NCI-H2227 (cell line): ENCODE measurements around the gene GRIN1.

Experiments
- DNase-seq: peaks from one replicate; lab custom pipeline; 2025; ENCODE audit not compliant: unreplicated experiment; lab: John Stamatoyannopoulos, UW

GRIN1 gene

DNA sequence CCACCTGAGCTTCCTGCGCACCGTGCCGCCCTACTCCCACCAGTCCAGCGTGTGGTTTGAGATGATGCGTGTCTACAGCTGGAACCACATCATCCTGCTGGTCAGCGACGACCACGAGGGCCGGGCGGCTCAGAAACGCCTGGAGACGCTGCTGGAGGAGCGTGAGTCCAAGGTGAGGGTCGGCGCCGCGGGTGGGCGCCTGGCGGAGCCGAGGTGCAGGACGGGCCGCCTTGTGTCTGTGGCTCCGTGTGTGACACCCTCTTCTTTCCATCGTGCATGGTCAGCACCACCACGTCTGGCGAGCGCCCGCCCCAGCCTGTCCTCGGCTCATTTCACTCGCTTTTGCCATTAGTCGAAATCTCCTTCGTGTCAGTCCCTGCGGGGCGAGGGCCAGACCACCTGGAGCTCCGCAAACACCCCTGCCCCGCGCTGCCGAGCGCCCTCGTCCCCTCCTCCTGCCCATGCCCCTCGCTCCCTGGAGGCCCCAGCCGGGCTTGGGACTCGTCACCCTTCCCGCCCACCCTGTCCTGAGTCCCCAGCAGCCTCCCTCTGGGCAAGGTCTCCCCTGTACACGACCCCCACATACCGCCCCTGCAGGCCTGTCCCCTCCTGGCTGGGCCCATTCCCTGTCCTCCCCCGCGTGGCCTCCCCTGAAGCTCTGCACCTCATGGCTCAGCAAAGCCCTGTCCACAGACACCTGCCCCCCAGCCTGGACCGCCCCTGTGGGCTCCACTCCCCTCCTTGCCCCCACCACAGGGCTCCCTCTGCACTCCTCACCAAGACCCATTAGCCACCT lies 7.0 kb downstream of the GRIN1 start:
- no peak for DNase-seq

GRCh38 chr9:137146527-137146918 lies 7.6 kb downstream of the GRIN1 start:
- DNase-seq: no peak

DNA sequence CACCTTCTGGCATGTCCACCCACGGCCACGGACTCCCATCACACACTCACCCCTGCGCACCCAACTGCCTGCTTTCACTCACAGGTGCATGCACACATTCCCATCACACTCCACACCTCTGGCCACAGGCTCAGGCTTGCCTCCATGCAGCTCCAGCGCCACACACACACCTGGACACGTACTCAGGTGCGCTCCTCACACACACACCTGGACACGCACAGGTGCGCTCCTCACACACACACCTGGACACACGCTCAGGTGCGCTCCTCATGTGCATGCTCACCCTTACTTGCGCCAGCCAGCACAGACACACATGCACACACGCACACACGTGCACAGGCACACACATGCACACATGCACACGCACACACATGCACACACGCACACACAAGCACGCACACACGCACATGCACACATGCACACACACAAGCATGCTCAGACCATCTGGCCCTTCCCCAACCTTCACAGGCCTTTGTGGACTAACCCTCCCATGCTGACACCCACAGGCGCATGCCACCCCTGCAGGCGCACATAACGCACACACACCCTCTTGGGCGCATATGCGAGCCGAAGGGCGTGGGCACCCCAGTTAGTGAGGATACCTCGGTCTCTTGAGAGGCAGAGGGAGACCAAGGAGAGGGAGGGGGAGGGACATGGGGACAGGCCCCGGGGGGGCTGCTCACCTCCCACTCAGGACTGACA lies 8.3 kb downstream of the GRIN1 start:
- DNase-seq: no peak

GRCh38 chr9:137147793-137148160 lies 8.8 kb downstream of the GRIN1 start:
- DNase-seq: no peak

DNA sequence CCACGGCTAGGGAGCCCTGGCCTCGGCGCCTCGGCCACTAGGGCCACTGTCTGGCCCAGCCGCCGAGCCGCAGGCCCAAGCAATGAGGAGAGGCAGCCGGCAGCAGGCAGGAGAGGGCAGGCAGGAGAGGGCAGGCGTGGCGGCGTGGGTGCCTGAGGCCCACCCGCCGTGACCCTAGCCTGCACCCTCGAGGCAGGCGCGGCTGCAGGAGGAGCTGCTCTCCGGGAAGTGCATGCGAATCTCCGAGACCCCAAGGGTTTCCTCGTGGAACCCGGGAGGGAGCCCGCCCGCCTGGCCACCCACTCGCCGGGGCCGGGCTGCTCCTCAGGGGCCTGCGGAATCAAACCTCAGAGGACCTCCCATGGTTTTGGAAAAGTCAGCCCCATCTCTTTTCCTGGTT lies 9.3 kb downstream of the GRIN1 start:
- no peak for DNase-seq

DNA sequence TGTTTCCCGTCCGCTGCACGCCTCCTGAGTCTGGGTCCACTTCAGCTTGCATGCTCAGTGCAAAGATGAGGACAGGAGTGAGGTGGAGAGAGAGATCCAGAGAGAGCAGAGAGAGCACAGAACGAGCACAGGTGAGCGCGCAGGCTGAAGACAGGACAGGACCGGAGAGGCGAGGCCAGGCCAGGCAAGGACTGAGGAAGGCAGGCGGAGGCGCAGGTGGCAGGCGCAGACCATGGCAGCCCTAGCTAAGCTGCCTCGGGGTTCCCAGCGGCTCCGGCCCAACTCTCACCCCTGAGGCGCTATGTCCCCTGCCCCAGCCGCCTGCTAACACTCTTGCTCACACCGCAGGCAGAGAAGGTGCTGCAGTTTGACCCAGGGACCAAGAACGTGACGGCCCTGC lies 9.7 kb downstream of the GRIN1 start:
- no peak for DNase-seq

DNA sequence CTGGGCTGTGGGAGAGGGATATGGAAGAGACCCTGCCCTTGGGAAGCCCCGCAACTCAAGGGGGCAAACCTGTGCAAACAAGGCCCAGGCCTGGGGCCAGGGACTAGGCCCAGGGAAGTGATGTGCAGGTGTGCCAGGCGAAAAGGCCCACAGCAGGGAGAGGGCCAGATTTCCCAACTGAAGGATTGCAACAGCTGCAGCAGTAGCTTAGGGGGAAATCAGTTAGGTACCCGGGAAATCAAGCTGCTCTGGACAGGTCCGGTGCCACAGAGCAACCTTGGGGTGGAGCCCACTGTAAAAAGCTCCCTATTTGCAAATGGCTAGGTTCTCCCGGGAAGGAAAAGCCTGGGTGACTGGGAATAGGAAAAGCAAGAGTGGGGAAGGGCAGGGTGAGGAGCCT lies 10.4 kb downstream of the GRIN1 start:
- DNase-seq: no peak

GRCh38 chr9:137149942-137150616 lies 11.1 kb downstream of the GRIN1 start:
- DNase-seq: peak; percentile 30

DNA sequence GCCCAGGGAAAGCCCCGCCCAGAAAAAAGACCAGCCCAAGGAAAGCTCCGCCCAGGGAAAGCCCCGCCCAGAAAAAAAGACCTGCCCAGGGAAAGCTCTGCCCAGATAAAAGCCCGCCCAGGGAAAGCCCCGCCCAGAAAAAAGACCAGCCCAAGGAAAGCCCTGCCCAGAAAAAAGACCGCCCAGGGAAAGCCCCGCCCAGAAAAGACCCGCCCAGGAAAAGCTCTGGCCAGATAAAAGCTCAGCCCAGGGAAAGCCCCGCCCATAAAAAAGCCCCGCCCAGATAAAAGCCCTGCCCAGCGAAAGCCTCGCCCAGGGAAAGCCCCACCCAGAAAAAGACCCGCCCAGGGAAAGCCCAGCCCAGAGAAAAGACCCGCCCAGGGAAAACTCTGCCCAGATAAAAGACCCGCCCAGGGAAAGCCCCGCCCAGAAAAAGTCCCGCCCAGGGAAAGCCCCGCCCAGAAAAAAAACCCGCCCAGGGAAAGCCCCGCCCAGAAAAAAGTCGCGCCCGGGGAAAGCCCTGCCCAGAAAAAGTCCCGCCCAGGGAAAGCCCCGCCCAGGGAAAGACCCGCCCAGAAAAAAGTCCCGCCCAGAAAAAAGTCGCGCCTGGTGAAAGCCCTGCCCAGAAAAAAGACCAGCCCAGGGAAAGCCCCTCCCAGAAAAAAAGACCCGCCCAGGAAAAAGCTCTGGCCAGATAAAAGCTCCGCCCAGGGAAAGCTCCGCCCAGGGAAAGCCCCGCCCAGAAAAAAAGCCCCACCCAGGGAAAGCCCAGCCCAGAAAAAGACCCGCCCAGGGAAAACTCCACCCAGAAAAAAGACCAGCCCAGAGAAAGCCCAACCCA lies 11.9 kb downstream of the GRIN1 start:
- peak; percentile 50 for DNase-seq

- DNase-seq: no peak
Observed at GRCh38 chr9:137152844-137153405, 14.0 kb downstream of the GRIN1 start.

GRCh38 chr9:137156567-137157375 lies 17.8 kb downstream of the GRIN1 start:
- no peak for DNase-seq

- DNase-seq: no peak
Observed at GRCh38 chr9:137157618-137158415, 18.9 kb downstream of the GRIN1 start.

DNA sequence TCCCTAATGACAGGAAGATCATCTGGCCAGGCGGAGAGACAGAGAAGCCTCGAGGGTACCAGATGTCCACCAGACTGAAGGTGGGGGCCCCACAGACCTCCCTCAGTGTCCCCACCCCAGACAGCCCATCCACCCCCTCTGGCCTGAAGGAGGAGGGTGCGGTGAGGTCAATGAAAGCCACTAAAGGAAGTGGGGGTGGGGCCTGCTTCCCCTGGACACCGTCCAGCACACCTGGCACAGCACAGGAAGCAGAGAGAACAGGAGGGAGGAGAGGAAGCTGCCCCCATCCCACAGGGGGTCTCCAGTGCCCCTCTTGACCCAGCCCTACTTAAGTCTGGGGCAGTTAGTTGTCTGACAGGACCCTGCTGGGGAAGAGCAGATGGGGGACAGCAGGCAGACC lies 19.7 kb downstream of the GRIN1 start:
- no peak for DNase-seq

DNA sequence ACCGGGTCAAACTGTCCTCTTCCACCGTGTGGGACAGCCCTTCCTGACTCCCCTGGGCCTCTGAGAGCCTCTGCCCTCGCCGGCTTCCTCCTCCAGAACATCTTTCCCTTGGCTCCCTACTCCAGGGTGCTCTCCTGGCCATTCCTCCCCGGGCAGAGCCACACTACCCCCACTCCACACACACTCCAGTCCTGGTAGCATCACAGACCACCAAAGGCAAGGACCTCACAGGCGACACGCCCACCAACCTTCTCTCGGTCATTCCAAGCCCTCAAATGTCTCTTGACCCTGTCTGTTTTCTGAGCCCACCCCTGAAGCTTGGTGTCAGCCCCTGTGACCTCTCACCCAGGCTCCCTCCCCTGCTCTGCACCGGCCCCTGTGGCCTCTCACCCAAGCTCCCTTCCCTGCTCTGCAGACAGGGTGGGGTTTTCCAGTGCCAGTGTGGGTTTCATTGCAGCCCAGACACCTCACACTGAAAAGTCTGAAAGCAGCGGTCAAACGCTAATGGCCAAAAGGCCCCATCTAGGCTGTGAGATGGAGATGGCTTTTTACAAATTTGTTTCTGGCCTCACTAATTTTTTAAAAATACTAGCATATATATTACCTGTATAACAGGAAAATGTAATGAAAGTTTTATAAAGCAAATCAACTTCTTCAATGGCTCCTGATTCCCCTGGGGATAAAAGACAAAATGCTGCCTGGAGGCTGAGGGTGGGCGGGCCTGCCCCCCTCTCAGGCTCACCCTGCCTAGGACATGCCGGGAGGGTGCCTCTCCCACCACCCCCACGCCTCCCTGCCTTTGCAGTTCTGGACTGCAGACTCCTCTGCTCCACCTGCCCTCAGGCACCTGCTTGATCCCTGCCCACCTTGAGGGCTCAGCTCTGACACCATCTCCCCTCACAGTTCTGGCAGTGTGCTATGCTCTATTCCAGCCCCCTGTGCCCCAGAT lies 20.4 kb downstream of the GRIN1 start:
- DNase-seq: no peak

DNA sequence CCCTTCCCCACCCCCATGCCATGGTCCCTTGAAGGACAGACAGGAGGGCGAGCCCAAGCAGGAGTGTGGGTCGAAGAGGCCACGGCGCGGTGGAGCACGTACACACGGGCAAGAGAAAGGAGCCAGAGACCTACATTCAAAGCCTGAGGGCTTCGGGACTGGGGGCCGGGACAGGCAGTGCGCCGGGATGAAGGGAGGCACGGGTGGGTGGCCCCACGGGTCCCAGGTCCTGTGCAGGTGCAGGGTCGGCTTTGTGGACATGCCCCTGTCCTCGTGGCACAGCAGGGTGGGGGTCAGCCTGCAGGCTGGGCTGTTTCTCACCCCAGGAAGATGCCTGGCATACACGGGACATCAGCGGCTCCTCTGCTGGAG lies 21.1 kb downstream of the GRIN1 start:
- DNase-seq: no peak

DNA sequence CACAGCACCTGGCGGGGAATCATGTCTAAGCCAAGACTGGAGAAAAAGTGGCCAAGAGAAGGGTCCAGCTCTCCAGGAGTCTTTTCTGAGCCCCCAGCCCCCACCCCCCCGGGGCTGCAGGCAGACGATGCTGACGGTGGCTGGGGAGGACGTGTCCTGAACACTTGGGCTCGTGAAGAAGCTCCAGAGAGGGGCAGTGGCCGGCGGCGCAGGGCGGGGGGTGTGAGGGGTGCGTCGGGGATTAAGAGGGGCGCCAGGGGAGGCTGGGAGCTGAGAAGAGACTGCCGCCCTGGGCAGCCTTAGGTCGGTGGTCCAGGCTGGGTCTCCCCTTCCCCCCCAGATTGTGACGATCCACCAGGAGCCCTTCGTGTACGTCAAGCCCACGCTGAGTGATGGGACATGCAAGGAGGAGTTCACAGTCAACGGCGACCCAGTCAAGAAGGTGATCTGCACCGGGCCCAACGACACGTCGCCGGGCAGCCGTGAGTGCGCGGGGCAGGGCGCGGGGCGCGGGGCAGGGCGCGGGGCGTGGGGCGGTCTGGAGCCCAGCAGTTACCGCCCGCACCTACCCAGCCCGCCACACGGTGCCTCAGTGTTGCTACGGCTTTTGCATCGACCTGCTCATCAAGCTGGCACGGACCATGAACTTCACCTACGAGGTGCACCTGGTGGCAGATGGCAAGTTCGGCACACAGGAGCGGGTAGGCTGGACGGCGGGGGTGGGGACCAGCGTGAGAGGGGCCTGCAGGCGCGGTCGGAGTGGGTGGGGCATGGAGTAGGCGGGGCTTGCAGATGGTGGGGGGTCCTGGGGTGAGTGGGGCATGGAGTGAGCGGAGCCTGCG lies 22.0 kb downstream of the GRIN1 start:
- no peak for DNase-seq
